H9 (cell line): ENCODE results near the gene ULK4. TPM values are rescaled to one million over a fixed set of nuclear protein-coding genes. Genes with fewer than 3 reads are reported as not detected.

Experiments used
- DNase-seq: peaks from one replicate; pipeline ENCODE4 v3.0.0-alpha.2; 2017
- H2AFZ ChIP-seq: one replicate; pipeline ENCODE4 v1.6.1; 2013; ENCODE audit warnings: mild to moderate bottlenecking, low read length, control low read depth, moderate library complexity
- H2AK5ac ChIP-seq: 2 replicates; pipeline ENCODE4 v1.6.1; 2013; ENCODE audit warnings: low read length, control low read depth, mixed read lengths; ENCODE audit not compliant: insufficient read length
- H2BK120ac ChIP-seq: one replicate; pipeline ENCODE4 v1.6.1; 2013; ENCODE audit warnings: low read depth, mild to moderate bottlenecking, low read length, control low read depth, inconsistent platforms; ENCODE audit not compliant: poor library complexity, severe bottlenecking
- H2BK12ac ChIP-seq: 2 replicates; pipeline ENCODE4 v1.6.1; 2013; ENCODE audit warnings: low read length, control low read depth, mixed read lengths, low read depth; ENCODE audit not compliant: insufficient read length
- H2BK15ac ChIP-seq: 2 replicates; pipeline ENCODE4 v1.6.1; 2013; ENCODE audit warnings: low read depth, low read length, control low read depth
- H2BK20ac ChIP-seq: one replicate; pipeline ENCODE4 v1.6.1; 2013; ENCODE audit warnings: low read depth, mild to moderate bottlenecking, low read length, control low read depth, inconsistent platforms; ENCODE audit not compliant: poor library complexity, severe bottlenecking
- H2BK5ac ChIP-seq: 2 replicates; pipeline ENCODE4 v1.6.1; 2013; ENCODE audit warnings: low read length, control low read depth, mixed read lengths; ENCODE audit not compliant: insufficient read length
- H3K14ac ChIP-seq: 2 replicates; pipeline ENCODE4 v1.6.1; 2013; ENCODE audit warnings: low read length, control low read depth; ENCODE audit not compliant: insufficient read depth
- H3K18ac ChIP-seq: 2 replicates; pipeline ENCODE4 v1.6.1; 2013; ENCODE audit warnings: low read depth, mild to moderate bottlenecking, mixed read lengths, low read length, control low read depth; ENCODE audit not compliant: insufficient read length
- H3K23ac ChIP-seq: 2 replicates; pipeline ENCODE4 v1.6.1; 2013; ENCODE audit warnings: low read length, control low read depth, mixed read lengths, low read depth; ENCODE audit not compliant: insufficient read length
- H3K23me2 ChIP-seq: 2 replicates; pipeline ENCODE4 v1.6.1; 2013; ENCODE audit warnings: low read depth, mild to moderate bottlenecking, mixed read lengths, low read length, control low read depth; ENCODE audit not compliant: insufficient read length, poor library complexity, severe bottlenecking
- H3K27ac ChIP-seq: 2 replicates; pipeline ENCODE4 v1.5.1; 2013; ENCODE audit warnings: low read length, control low read depth, mixed read lengths, low read depth; ENCODE audit not compliant: insufficient read length
- H3K27me3 ChIP-seq: 2 replicates; pipeline ENCODE4 v1.6.1; 2013; ENCODE audit warnings: low read length, control low read depth, inconsistent platforms; ENCODE audit not compliant: insufficient read depth
- H3K4ac ChIP-seq: 2 replicates; pipeline ENCODE4 v1.6.1; 2013; ENCODE audit warnings: low read depth, mild to moderate bottlenecking, control low read depth, inconsistent platforms, low read length, moderate library complexity
- H3K4me1 ChIP-seq: 2 replicates; pipeline ENCODE4 v1.6.1; 2013; ENCODE audit warnings: low read length, control low read depth, inconsistent platforms; ENCODE audit not compliant: insufficient read depth
- H3K4me2 ChIP-seq: 2 replicates; pipeline ENCODE4 v1.6.1; 2013; ENCODE audit warnings: low read length, control low read depth, mixed read lengths; ENCODE audit not compliant: insufficient read length, insufficient read depth
- H3K56ac ChIP-seq: 2 replicates; pipeline ENCODE4 v1.6.1; 2013; ENCODE audit warnings: low read depth, mild to moderate bottlenecking, mixed read lengths, low read length, control low read depth; ENCODE audit not compliant: insufficient read length
- H3K79me1 ChIP-seq: 2 replicates; pipeline ENCODE4 v1.6.1; 2013; ENCODE audit warnings: low read depth, mild to moderate bottlenecking, moderate library complexity, low read length, control low read depth, inconsistent platforms; ENCODE audit not compliant: insufficient read depth, poor library complexity, severe bottlenecking
- H3K79me2 ChIP-seq: 2 replicates; pipeline ENCODE4 v1.6.1; 2013; ENCODE audit warnings: low read length, control low read depth, inconsistent platforms; ENCODE audit not compliant: insufficient read depth
- H3K9ac ChIP-seq: 2 replicates; pipeline ENCODE4 v1.6.1; 2013; ENCODE audit warnings: low read length, control low read depth, mixed read lengths; ENCODE audit not compliant: insufficient read length; ENCODE audit errors: extremely low read depth
- H3K9me3 ChIP-seq: one replicate; pipeline ENCODE4 v1.6.1; 2013; ENCODE audit warnings: low read depth, low read length, inconsistent platforms; ENCODE audit not compliant: control insufficient read depth
- H3T11ph ChIP-seq: one replicate; pipeline ENCODE4 v1.6.1; 2013; ENCODE audit warnings: mild to moderate bottlenecking, low read length, control low read depth, inconsistent platforms
- H4K20me1 ChIP-seq: one replicate; pipeline ENCODE4 v1.6.1; 2013; ENCODE audit not compliant: control insufficient read depth, insufficient read length, insufficient read depth
- H4K5ac ChIP-seq: 2 replicates; pipeline ENCODE4 v1.6.1; 2013; ENCODE audit warnings: low read depth, mild to moderate bottlenecking, mixed read lengths, low read length, control low read depth; ENCODE audit not compliant: insufficient read length
- H4K8ac ChIP-seq: replicated peaks from 2 replicates; pipeline ENCODE4 v1.6.1; 2013; ENCODE audit warnings: low read length, control low read depth, mixed read lengths, low read depth; ENCODE audit not compliant: insufficient read length
- H4K91ac ChIP-seq: 2 replicates; pipeline ENCODE4 v1.6.1; 2013; ENCODE audit warnings: low read depth, mild to moderate bottlenecking, moderate library complexity, mixed read lengths, low read length, control low read depth; ENCODE audit not compliant: insufficient read length
- H3K27ac Mint-ChIP-seq, 3 experiments: 2 replicates in 2 of 3; 3 replicates in 1 of 3; pipeline ENCODE4 v1.8.0; 2020 to 2021; ENCODE audit warnings: mixed read lengths in 3 of 3, mild to moderate bottlenecking in 1 of 3, moderate library complexity in 1 of 3
- H3K27me3 Mint-ChIP-seq: 2 replicates; pipeline ENCODE4 v1.8.0; 2021; ENCODE audit warnings: low read depth, mild to moderate bottlenecking, moderate library complexity, mixed read lengths
- H3K36me3 Mint-ChIP-seq, 3 experiments: 2 replicates in 2 of 3; 3 replicates in 1 of 3; pipeline ENCODE4 v1.8.0; 2020 to 2021; ENCODE audit warnings: low read depth in 3 of 3, mixed read lengths in 3 of 3; ENCODE audit not compliant: insufficient read depth in 1 of 3
- H3K4me1 Mint-ChIP-seq, 2 experiments: 2 replicates each; pipeline ENCODE4 v1.8.0; 2020; ENCODE audit warnings: mixed read lengths in 2 of 2
- H3K4me3 Mint-ChIP-seq, 2 experiments: 2 replicates in 1 of 2; 3 replicates in 1 of 2; pipeline ENCODE4 v1.8.0; 2020 to 2021; ENCODE audit warnings: mild to moderate bottlenecking in 2 of 2, mixed read lengths in 2 of 2, moderate library complexity in 1 of 2
- H3K9me3 Mint-ChIP-seq, 2 experiments: 2 replicates in 1 of 2; 3 replicates in 1 of 2; pipeline ENCODE4 v1.8.0; 2020; ENCODE audit warnings: mild to moderate bottlenecking in 2 of 2, mixed read lengths in 2 of 2, moderate library complexity in 1 of 2
- WGBS: extraction: QIAGEN DNeasy Blood & Tissue Kit; methylation state at CpG from one replicate; pipeline ENCODE4 v1.1.7; 2013; ENCODE audit warnings: missing lambda C conversion rate, low lambda C conversion rate, mixed read lengths; ENCODE audit not compliant: insufficient read length; ENCODE audit errors: extremely low coverage; 5-methylcytosine and 5-hydroxymethylcytosine counted together
- total RNA-seq: library from RNA; stranded (reverse); gene quantifications from 2 replicates; pipeline ENCODE4 v1.2.1, GENCODE V29; 2021
- TF ChIP-seq, protein P1 (sequence below): fragments of 200-600 bp; sonication (generic); conservative IDR thresholded peaks from 3 replicates; pipeline ENCODE4 v1.8.0; 2021; ENCODE audit warnings: antibody characterized with exemption, mild to moderate bottlenecking

The ULK4 gene
- total RNA-seq, 1 experiment from 2014 or later: 12.9 TPM

DNA sequence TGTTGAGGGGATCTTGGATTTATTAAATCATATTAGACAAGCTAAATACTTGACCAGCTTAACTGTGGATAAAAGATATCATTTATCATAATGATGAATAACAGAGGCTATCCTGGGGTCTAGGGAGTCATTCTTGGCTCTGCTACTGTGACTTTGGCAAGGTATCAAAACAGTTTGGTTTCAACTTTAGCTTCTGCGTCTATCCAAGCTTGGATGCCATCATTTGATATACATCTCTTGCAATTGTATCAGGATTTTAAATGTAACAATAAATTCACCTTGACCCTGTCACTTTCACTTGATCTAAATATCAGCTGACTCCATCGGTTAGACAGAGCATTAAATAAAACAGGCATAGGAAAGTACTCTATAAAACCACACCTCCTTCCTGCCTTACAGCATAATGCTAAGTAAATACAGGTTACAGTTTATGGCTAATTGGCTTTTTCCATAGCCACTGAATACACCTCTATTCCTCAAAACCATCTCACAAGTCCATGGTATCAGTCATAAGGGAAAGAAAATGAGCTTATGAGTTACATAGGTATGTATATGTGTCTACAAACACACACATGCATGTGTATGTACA lies 499.7 kb downstream of the ULK4 start:
- H3K27ac Mint-ChIP-seq: no peak overlapping the region
- H3K4me2 ChIP-seq: no peak overlapping the region
- no CpG with 5 or more reads among the region's 2 CpGs for WGBS
- no peak overlapping the region for H2AFZ ChIP-seq
- no peaks in the 10 kb centered on the region for H3K4me1 ChIP-seq
- H3K23me2 ChIP-seq: no peaks in the 10 kb centered on the region
- H3T11ph ChIP-seq: no peak overlapping the region
- TF ChIP-seq, protein P1, sequence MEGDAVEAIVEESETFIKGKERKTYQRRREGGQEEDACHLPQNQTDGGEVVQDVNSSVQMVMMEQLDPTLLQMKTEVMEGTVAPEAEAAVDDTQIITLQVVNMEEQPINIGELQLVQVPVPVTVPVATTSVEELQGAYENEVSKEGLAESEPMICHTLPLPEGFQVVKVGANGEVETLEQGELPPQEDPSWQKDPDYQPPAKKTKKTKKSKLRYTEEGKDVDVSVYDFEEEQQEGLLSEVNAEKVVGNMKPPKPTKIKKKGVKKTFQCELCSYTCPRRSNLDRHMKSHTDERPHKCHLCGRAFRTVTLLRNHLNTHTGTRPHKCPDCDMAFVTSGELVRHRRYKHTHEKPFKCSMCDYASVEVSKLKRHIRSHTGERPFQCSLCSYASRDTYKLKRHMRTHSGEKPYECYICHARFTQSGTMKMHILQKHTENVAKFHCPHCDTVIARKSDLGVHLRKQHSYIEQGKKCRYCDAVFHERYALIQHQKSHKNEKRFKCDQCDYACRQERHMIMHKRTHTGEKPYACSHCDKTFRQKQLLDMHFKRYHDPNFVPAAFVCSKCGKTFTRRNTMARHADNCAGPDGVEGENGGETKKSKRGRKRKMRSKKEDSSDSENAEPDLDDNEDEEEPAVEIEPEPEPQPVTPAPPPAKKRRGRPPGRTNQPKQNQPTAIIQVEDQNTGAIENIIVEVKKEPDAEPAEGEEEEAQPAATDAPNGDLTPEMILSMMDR: no peak
- peaks cover 0 to 3% (median 0%) of the 10 kb centered on the region in 3 experiments; a peak in 3 of 7 replicates for H3K36me3 Mint-ChIP-seq
- peaks cover 19% of the 10 kb centered on the region in 2 experiments for H3K4me1 Mint-ChIP-seq
- no peak overlapping the region for H3K14ac ChIP-seq
- no peaks in the 10 kb centered on the region for H3K79me2 ChIP-seq
- no peak overlapping the region for H4K5ac ChIP-seq
- H3K27me3 Mint-ChIP-seq: no peaks in the 10 kb centered on the region
- H3K27me3 ChIP-seq: no peaks in the 10 kb centered on the region
- H2AK5ac ChIP-seq: no peak overlapping the region
- H4K20me1 ChIP-seq: no peaks in the 10 kb centered on the region
- H3K23ac ChIP-seq: no peak overlapping the region
- H3K9ac ChIP-seq: no peak overlapping the region
- no peak overlapping the region for H3K4me3 Mint-ChIP-seq
- H4K91ac ChIP-seq: no peak overlapping the region
- H3K56ac ChIP-seq: no peak overlapping the region
- H3K4ac ChIP-seq: no peak overlapping the region
- no peak overlapping the region for H3K18ac ChIP-seq
- no peak overlapping the region for H2BK20ac ChIP-seq
- H2BK5ac ChIP-seq: no peak overlapping the region
- no peak overlapping the region for H2BK120ac ChIP-seq
- no peak overlapping the region for H3K27ac ChIP-seq
- H4K8ac ChIP-seq: no peak overlapping the region
- H3K9me3 ChIP-seq: no peaks in the 10 kb centered on the region
- H2BK12ac ChIP-seq: no peak overlapping the region
- no peaks in the 10 kb centered on the region for H3K9me3 Mint-ChIP-seq
- H3K79me1 ChIP-seq: no peaks in the 10 kb centered on the region
- no peak for DNase-seq
- H2BK15ac ChIP-seq: no peak overlapping the region
